ENCODE measurements around the gene RAVER2. TPM values are rescaled to one million over a fixed set of nuclear protein-coding genes. Genes with fewer than 3 reads are reported as not detected.

RAVER2 gene
- total RNA-seq, 1 donor, result 9.1 TPM

DNA sequence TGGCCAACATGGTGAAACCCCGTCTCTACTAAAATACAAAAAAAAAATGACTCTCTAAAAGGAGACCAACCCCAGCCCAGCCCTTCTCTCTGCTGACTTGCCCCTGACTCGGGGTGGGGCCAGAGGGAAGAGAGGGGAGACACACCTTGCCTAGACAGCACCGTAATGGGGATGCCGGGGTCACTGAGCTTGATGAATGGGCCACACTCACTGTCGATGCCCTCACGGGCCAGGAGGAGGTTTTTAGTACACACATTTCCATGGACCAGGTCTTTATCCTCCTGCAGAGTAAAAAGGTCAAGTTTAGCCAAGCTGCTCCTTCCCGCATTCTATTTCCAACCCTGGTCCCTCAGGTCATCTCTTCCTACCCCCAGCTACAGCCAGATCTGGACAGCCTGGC is 99.7 kb downstream of the RAVER2 start:
- no peak overlapping the region for H3K4me3 ChIP-seq (ENCODE audit: low read depth, low read length)
- TF ChIP-seq, protein P1, sequence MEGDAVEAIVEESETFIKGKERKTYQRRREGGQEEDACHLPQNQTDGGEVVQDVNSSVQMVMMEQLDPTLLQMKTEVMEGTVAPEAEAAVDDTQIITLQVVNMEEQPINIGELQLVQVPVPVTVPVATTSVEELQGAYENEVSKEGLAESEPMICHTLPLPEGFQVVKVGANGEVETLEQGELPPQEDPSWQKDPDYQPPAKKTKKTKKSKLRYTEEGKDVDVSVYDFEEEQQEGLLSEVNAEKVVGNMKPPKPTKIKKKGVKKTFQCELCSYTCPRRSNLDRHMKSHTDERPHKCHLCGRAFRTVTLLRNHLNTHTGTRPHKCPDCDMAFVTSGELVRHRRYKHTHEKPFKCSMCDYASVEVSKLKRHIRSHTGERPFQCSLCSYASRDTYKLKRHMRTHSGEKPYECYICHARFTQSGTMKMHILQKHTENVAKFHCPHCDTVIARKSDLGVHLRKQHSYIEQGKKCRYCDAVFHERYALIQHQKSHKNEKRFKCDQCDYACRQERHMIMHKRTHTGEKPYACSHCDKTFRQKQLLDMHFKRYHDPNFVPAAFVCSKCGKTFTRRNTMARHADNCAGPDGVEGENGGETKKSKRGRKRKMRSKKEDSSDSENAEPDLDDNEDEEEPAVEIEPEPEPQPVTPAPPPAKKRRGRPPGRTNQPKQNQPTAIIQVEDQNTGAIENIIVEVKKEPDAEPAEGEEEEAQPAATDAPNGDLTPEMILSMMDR (IDR thresholded peaks at IDR 0.05; ENCODE audit: insufficient read depth, low read depth, low read length), result no peak
- DNase-seq (ENCODE audit: low read depth), result no peak

DNA sequence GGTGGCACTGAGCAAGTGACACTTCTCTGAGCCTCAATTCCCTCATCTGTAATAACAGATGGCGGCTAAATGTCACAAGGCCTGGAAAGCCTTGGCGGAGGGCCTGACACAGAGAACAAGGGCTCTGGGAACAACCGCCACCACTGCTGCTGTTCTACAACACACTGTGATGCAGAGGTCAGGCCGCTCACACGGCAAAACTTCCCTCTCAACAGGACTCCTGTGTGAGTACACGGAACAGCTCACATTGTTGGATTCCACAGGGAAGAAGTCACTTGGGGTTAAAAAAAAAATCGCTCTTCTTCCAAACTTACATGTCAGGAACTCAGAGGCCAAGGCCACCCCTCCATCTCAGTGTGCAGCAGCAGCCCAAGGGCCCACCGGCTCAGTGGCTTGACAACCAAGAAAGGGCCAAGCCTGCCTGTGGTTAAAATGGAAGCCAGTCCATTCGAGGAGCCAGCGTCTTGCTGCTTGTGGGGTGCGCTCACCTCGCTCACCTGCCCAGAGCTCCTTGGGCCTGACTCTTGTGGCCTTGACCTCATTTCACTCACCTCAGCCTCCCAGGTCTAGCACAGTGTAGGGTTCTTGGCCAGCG is 101.1 kb downstream of the RAVER2 start:
- DNase-seq (ENCODE audit: low read depth), result no peak
- TF ChIP-seq, protein P1 (IDR thresholded peaks at IDR 0.05; ENCODE audit: insufficient read depth, low read depth, low read length), result no peak

DNA sequence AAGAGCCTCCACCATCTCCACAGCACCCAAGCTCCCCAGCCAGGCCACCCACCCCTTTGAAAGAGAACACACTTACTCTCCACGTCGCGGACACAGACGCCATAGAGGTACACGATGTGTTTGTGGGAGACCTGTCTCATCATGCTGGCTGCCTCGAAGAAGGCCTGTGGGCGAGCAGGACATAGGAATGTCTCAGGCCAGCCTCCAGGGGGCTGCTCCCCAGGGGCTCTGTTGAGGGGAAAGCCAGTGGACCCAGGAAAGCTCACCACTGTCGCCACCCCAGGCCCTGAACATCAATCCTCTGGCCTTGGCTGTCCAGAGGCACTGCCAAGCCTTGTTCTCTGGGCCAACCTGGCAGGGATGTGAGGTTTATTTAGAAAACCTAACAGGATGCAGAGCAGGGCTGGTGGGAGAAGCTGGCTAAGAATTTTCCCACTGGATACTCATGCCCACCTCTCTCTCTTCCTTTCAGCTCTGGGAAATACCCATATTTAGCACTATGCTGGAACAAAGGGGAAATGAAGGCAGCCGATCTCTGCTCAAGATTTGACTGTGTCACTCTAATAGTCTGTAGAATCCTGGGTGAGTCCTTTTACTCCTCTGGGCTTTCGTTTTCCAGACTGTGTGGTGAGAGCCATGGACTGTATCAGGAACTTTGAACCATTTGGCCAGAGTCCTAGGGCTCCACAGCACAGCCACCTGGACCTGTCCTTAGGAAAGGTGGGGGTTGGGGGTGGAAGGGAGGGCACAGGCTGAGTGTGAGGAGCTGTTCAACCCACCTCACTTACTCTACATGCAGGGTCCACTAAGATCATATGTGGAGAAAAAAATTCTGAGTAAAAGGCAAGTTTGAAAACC is 101.9 kb downstream of the RAVER2 start:
- TF ChIP-seq, protein P1 (IDR thresholded peaks at IDR 0.05; ENCODE audit: insufficient read depth, low read depth, low read length), result no peak
- no peak overlapping the region for H3K4me3 ChIP-seq (ENCODE audit: low read depth, low read length)
- DNase-seq (ENCODE audit: low read depth), result no peak

More for the DNA sequence above, 101.1 kb downstream of the RAVER2 start:
- no peak overlapping the region for H3K4me3 ChIP-seq (ENCODE audit: low read depth, low read length)

DNA sequence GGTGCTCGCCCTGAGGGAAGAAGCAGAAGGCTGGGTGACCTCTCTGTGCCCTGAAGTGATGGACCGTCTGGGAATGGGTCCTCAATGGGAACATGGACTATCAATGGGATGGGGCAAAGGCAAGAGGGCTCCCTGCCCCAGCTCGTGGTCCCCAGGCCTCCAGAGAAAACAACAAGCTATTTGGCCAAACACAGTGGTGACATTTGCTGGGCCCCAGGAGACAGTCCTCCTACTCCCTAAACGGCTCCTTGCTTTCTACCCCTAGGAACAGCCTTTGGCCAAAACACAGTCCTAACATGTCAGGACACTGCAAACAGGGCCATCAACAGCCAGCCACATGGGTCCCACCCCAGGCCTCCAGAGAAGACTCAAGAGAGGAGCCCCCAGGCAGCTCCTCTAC is 102.8 kb downstream of the RAVER2 start:
- no peak overlapping the region for H3K4me3 ChIP-seq (ENCODE audit: low read depth, low read length)
- no peak for DNase-seq (ENCODE audit: low read depth)
- TF ChIP-seq, protein P1 (IDR thresholded peaks at IDR 0.05; ENCODE audit: insufficient read depth, low read depth, low read length), result no peak

DNA sequence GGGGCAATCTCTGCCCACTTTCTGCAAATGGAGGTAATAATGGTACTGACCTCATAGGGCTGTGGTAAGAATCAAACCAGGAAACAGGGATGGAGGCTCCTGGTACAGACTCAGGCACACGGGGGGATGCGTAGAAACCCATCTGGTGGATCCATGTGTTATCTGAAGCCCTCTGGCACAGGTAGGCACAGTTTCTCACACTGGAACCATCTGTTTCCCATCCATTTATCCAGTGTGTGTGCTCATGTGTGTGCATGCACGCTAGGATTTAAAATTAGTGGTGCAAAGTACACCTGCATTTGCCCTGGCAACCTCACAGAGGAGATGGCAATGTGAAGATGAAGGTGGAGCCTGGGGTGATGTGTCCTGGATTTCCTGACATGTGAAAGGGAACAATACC is 103.3 kb downstream of the RAVER2 start:
- TF ChIP-seq, protein P1 (IDR thresholded peaks at IDR 0.05; ENCODE audit: insufficient read depth, low read depth, low read length), result no peak
- H3K4me3 ChIP-seq (ENCODE audit: low read depth, low read length), result no peak overlapping the region
- DNase-seq (ENCODE audit: low read depth), result no peak

DNA sequence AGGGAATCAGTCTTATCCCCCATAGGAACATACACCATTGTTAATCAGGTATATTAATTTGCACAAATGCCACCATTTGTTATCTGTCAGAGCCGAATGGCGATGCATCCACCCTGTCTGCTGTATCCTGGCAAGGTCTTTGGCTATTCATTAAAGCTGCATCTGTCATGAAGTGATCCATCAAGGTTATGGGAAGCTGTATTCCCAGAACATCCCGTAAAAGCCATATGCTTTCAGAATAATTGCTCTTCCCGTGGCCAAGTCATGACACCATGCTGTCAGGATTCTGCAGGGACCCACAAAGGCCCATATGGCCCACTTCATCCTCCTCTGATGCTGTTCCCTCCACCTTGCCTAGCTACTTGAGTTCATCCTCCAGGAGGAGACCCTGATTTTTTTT is 103.9 kb downstream of the RAVER2 start:
- no peak for DNase-seq (ENCODE audit: low read depth)
- H3K4me3 ChIP-seq (ENCODE audit: low read depth, low read length), result no peak overlapping the region
- TF ChIP-seq, protein P1 (IDR thresholded peaks at IDR 0.05; ENCODE audit: insufficient read depth, low read depth, low read length), result no peak

All from fibroblast of villous mesenchyme (primary cell).